Activated CD4-positive, alpha-beta T cell treated with anti-CD3 and anti-CD28 coated beads, Interleukin-2, amount 50 U/mL, for 1 hour (primary cell): ENCODE measurements around the gene SLC1A4.
"Not testable (repeated sequence)": the region's sequence is repeated elsewhere in the genome, so short reads cannot be mapped to it uniquely, and the experiment has no call there.

Source experiments
- DNase-seq: peaks from one replicate; pipeline ENCODE4 v3.0.0-alpha.2; 2020

SLC1A4 gene

GRCh38 chr2:64989126-64989981, at the start of gene SLC1A4:
Gene SLC1A4, plus strand, starts transcription at chr2:64989399. Its CDS starts 245 bp downstream, at chr2:64989644.
- peak; percentile 78 for DNase-seq

GRCh38 chr2:64941143-64941542, 48.1 kb upstream of the SLC1A4 start:
- DNase-seq = no peak

GRCh38 chr2:64941801-64942200, 47.4 kb upstream of the SLC1A4 start:
- no peak for DNase-seq

- no peak for DNase-seq
Observed at GRCh38 chr2:64942693-64943092, 46.5 kb upstream of the SLC1A4 start.

- DNase-seq = no peak
Observed at GRCh38 chr2:64943387-64944150, 45.6 kb upstream of the SLC1A4 start.

GRCh38 chr2:64944484-64944883, 44.7 kb upstream of the SLC1A4 start:
- no peak for DNase-seq

GRCh38 chr2:64945973-64946768, 43.0 kb upstream of the SLC1A4 start:
- DNase-seq = peak; percentile 21

- no peak for DNase-seq
Observed at GRCh38 chr2:64946769-64947247, 42.4 kb upstream of the SLC1A4 start.

GRCh38 chr2:64947885-64948284, 41.3 kb upstream of the SLC1A4 start:
- no peak for DNase-seq

GRCh38 chr2:64950226-64951160, 38.7 kb upstream of the SLC1A4 start:
- DNase-seq = no peak

- no peak for DNase-seq
Observed at GRCh38 chr2:64951306-64951953, 37.8 kb upstream of the SLC1A4 start.

- DNase-seq = no peak
Observed at GRCh38 chr2:64952096-64952495, 37.1 kb upstream of the SLC1A4 start.

GRCh38 chr2:64952511-64953482, 36.4 kb upstream of the SLC1A4 start:
- DNase-seq = no peak

GRCh38 chr2:64955467-64955866, 33.7 kb upstream of the SLC1A4 start:
- DNase-seq = no peak

GRCh38 chr2:64957109-64957903, 31.9 kb upstream of the SLC1A4 start:
- no peak for DNase-seq

- DNase-seq = no peak
Observed at GRCh38 chr2:64958556-64958955, 30.6 kb upstream of the SLC1A4 start.

GRCh38 chr2:64960819-64961218, 28.4 kb upstream of the SLC1A4 start:
- no peak for DNase-seq

- not testable (repeated sequence) for DNase-seq
Observed at GRCh38 chr2:64963138-64963537, 26.1 kb upstream of the SLC1A4 start.

- no peak for DNase-seq
Observed at GRCh38 chr2:64963719-64964118, 25.5 kb upstream of the SLC1A4 start.
